ENCODE results near the gene KHDRBS2. TPM values are rescaled to one million over a fixed set of nuclear protein-coding genes. Genes with fewer than 3 reads are reported as not detected.

The KHDRBS2 gene
- total RNA-seq, 1 experiment from 2014 or later, result 2.7 TPM

DNA sequence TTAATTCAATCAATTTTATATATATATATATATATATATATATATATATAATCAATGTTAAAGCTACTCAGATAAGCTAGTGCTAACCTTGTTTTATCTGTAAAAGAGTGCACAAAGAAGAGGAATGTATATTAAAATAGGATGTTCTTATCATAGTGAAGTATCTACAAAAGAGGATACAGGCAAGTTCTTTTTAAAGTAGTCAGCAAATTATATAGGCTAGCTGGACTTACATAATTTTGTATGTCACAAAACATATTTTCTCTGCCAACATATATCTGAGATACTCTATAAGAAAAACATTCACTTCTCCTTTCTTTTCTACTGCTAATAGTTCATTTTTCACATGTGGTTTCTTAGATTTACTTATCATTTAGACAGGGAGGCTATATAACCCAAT lies 39.9 kb downstream of the KHDRBS2 start:
- H2BK5ac ChIP-seq (ENCODE audit: insufficient read length, low read length), result no peak overlapping the region
- H2BK15ac ChIP-seq (ENCODE audit: low read depth, low read length), result no peak overlapping the region
- Mint-ChIP-seq H3K27ac (no peak overlapping the region), H3K27me3 (ENCODE audit: low read depth) (no peaks in the 10 kb centered on the region), H3K4me1 (peaks cover 3 to 9% of the 10 kb centered on the region in 2 experiments; a peak in 3 of 4 replicates), H3K4me3 (no peak overlapping the region), H3K9me3 (no peaks in the 10 kb centered on the region), H3K36me3 (ENCODE audit: insufficient read depth in 1 of 3, low read depth in 3 of 3) (no peaks in the 10 kb centered on the region)
- no peak overlapping the region for H2BK120ac ChIP-seq (ENCODE audit: low read depth, low read length, poor library complexity, severe bottlenecking)
- H3K18ac ChIP-seq (ENCODE audit: insufficient read length, low read depth, low read length), result no peak overlapping the region
- H2BK12ac ChIP-seq (ENCODE audit: insufficient read length, low read depth, low read length), result no peak overlapping the region
- H3K23ac ChIP-seq (ENCODE audit: insufficient read length, low read depth, low read length), result no peak overlapping the region
- H2BK20ac ChIP-seq (ENCODE audit: low read depth, low read length, poor library complexity, severe bottlenecking), result no peak overlapping the region
- H2AK5ac ChIP-seq (ENCODE audit: insufficient read length, low read length), result no peak overlapping the region
- no peaks in the 10 kb centered on the region for H3K79me2 ChIP-seq (ENCODE audit: insufficient read depth, low read length)
- no peaks in the 10 kb centered on the region for H3K27me3 ChIP-seq (ENCODE audit: insufficient read depth, low read length)
- no peak overlapping the region for H3K14ac ChIP-seq (ENCODE audit: insufficient read depth, low read length)
- H3K4me2 ChIP-seq (ENCODE audit: insufficient read depth, insufficient read length, low read length), result no peak overlapping the region
- H3K4ac ChIP-seq (ENCODE audit: low read depth, low read length), result no peak overlapping the region
- H3K9ac ChIP-seq (ENCODE audit: extremely low read depth, insufficient read length, low read length), result no peak overlapping the region
- no peaks in the 10 kb centered on the region for H3K9me3 ChIP-seq (ENCODE audit: control insufficient read depth, low read depth, low read length)
- no peak overlapping the region for H3T11ph ChIP-seq (ENCODE audit: low read length)
- no peak overlapping the region for H3K27ac ChIP-seq (ENCODE audit: insufficient read length, low read depth, low read length)
- H2AFZ ChIP-seq (ENCODE audit: low read length), result no peak overlapping the region
- no peaks in the 10 kb centered on the region for H4K20me1 ChIP-seq (ENCODE audit: control insufficient read depth, insufficient read depth, insufficient read length)
- TF ChIP-seq, protein P1, sequence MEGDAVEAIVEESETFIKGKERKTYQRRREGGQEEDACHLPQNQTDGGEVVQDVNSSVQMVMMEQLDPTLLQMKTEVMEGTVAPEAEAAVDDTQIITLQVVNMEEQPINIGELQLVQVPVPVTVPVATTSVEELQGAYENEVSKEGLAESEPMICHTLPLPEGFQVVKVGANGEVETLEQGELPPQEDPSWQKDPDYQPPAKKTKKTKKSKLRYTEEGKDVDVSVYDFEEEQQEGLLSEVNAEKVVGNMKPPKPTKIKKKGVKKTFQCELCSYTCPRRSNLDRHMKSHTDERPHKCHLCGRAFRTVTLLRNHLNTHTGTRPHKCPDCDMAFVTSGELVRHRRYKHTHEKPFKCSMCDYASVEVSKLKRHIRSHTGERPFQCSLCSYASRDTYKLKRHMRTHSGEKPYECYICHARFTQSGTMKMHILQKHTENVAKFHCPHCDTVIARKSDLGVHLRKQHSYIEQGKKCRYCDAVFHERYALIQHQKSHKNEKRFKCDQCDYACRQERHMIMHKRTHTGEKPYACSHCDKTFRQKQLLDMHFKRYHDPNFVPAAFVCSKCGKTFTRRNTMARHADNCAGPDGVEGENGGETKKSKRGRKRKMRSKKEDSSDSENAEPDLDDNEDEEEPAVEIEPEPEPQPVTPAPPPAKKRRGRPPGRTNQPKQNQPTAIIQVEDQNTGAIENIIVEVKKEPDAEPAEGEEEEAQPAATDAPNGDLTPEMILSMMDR (conservative IDR thresholded peaks at IDR 0.05), result no peak
- no peak overlapping the region for H4K5ac ChIP-seq (ENCODE audit: insufficient read length, low read depth, low read length)
- peaks cover 4% of the 10 kb centered on the region for H3K79me1 ChIP-seq (ENCODE audit: insufficient read depth, low read depth, low read length, poor library complexity, severe bottlenecking)
- no peak for DNase-seq
- H3K23me2 ChIP-seq (ENCODE audit: insufficient read length, low read depth, low read length, poor library complexity, severe bottlenecking), result no peaks in the 10 kb centered on the region
- no peak overlapping the region for H4K8ac ChIP-seq (replicated peaks; ENCODE audit: insufficient read length, low read depth, low read length)
- no peak overlapping the region for H4K91ac ChIP-seq (ENCODE audit: insufficient read length, low read depth, low read length)
- H3K56ac ChIP-seq (ENCODE audit: insufficient read length, low read depth, low read length), result no peak overlapping the region
- no peaks in the 10 kb centered on the region for H3K4me1 ChIP-seq (ENCODE audit: insufficient read depth, low read length)

Measured in H9 (cell line).